CD14-positive monocyte (primary cell): Measurements from ENCODE around the gene RPS8. TPM values are rescaled to one million over a fixed set of nuclear protein-coding genes. Genes with fewer than 3 reads are reported as not detected.

Source experiments
- DNase-seq, 3 donors: peaks; one replicate each; pipeline ENCODE4 v3.0.0-alpha.2; 2011 to 2022
- H2AFZ ChIP-seq: 2 replicates; pipeline ENCODE4 v1.6.0; 2012; ENCODE audit warnings: mild to moderate bottlenecking, low read depth, low read length, inconsistent platforms; ENCODE audit not compliant: insufficient read depth, poor library complexity, severe bottlenecking
- H3K27ac ChIP-seq, 2 donors: 1 replicate in 1 of 2; 2 replicates in 1 of 2; pipeline ENCODE4 v1.5.1; 2012 to 2013; ENCODE audit warnings: low read length in 2 of 2, control low read depth in 1 of 2, inconsistent platforms in 1 of 2, low read depth in 1 of 2, mild to moderate bottlenecking in 1 of 2
- H3K27me3 ChIP-seq, 2 donors: one replicate each; pipeline versions ENCODE4 v1.6.0 to v1.6.1; 2011 to 2013; ENCODE audit warnings: low read length in 2 of 2; ENCODE audit not compliant: control insufficient read depth in 2 of 2, insufficient read depth in 2 of 2
- H3K36me3 ChIP-seq, 2 donors: replicated peaks in 1 of 2; 1 replicate in 1 of 2; 2 replicates in 1 of 2; pipeline versions ENCODE4 v1.5.1 to v1.6.1; 2012 to 2013; ENCODE audit warnings: low read length in 2 of 2, control low read depth in 1 of 2, inconsistent platforms in 1 of 2, mild to moderate bottlenecking in 1 of 2; ENCODE audit not compliant: insufficient read depth in 2 of 2, control insufficient read depth in 1 of 2
- H3K4me1 ChIP-seq, 2 donors: 1 replicate in 1 of 2; 2 replicates in 1 of 2; pipeline versions ENCODE4 v1.5.1 to v1.6.1; 2012 to 2013; ENCODE audit warnings: low read length in 2 of 2, control low read depth in 1 of 2, inconsistent platforms in 1 of 2, mild to moderate bottlenecking in 1 of 2, moderate library complexity in 1 of 2; ENCODE audit not compliant: insufficient read depth in 2 of 2, control insufficient read depth in 1 of 2
- H3K4me2 ChIP-seq: replicated peaks from 2 replicates; pipeline ENCODE3; 2012; ENCODE audit warnings: low read length, moderate library complexity, mild to moderate bottlenecking; ENCODE audit not compliant: poor library complexity, severe bottlenecking; ENCODE audit errors: extremely low read depth
- H3K4me3 ChIP-seq, 3 experiments: fragments of 200-600 bp in 1 of 3; sonication (generic) in 1 of 3; replicated peaks in 1 of 3; 1 replicate in 2 of 3; 2 replicates in 1 of 3; pipeline ENCODE4 v1.5.1; 2011 to 2013; ENCODE audit warnings: low read length in 3 of 3, mild to moderate bottlenecking in 3 of 3, control low read depth in 2 of 3, low read depth in 2 of 3, inconsistent platforms in 1 of 3, moderate library complexity in 1 of 3
- H3K79me2 ChIP-seq: 2 replicates; pipeline ENCODE4 v1.6.0; 2012; ENCODE audit warnings: mild to moderate bottlenecking, control low read depth, inconsistent platforms, low read length, moderate library complexity; ENCODE audit not compliant: insufficient read depth
- H3K9ac ChIP-seq: 2 replicates; pipeline ENCODE4 v1.6.0; 2017; ENCODE audit warnings: low read length, mild to moderate bottlenecking; ENCODE audit not compliant: insufficient read depth, poor library complexity, severe bottlenecking
- H3K9me3 ChIP-seq, 2 donors: replicated peaks in 1 of 2; 1 replicate in 1 of 2; 2 replicates in 1 of 2; pipeline versions ENCODE4 v1.5.1 to v1.6.1; 2012 to 2013; ENCODE audit warnings: low read length in 2 of 2, control low read depth in 1 of 2; ENCODE audit not compliant: control insufficient read depth in 1 of 2, insufficient read depth in 1 of 2
- H4K20me1 ChIP-seq: 2 replicates; pipeline ENCODE4 v1.6.0; 2012; ENCODE audit warnings: mild to moderate bottlenecking, low read length, control low read depth, moderate library complexity; ENCODE audit not compliant: insufficient read depth
- H3K27ac Mint-ChIP-seq, 7 donors: one replicate each; pipeline ENCODE4 v1.8.0; 2020; ENCODE audit warnings: mild to moderate bottlenecking in 7 of 7, mixed read lengths in 7 of 7, moderate library complexity in 6 of 7, inconsistent platforms in 2 of 7
- H3K27me3 Mint-ChIP-seq, 3 donors: one replicate each; pipeline ENCODE4 v1.8.0; 2021 to 2022; ENCODE audit warnings: low read depth in 3 of 3, mild to moderate bottlenecking in 3 of 3, mixed read lengths in 3 of 3, moderate library complexity in 3 of 3, inconsistent platforms in 1 of 3
- H3K36me3 Mint-ChIP-seq, 2 donors: one replicate each; pipeline ENCODE4 v1.8.0; 2020; ENCODE audit warnings: mixed read lengths in 2 of 2, inconsistent platforms in 1 of 2, mild to moderate bottlenecking in 1 of 2
- H3K4me1 Mint-ChIP-seq: one replicate; pipeline ENCODE4 v1.8.0; 2020; ENCODE audit warnings: mild to moderate bottlenecking, mixed read lengths
- H3K4me3 Mint-ChIP-seq, 2 donors: one replicate each; pipeline ENCODE4 v1.8.0; 2020; ENCODE audit warnings: mild to moderate bottlenecking in 2 of 2, mixed read lengths in 2 of 2, moderate library complexity in 1 of 2
- H3K9me3 Mint-ChIP-seq, 7 donors: one replicate each; pipeline ENCODE4 v1.8.0; 2020 to 2022; ENCODE audit warnings: mixed read lengths in 7 of 7, mild to moderate bottlenecking in 6 of 7, moderate library complexity in 6 of 7, inconsistent platforms in 2 of 7
- WGBS: methylation state at CpG from one replicate; pipeline ENCODE4 v1.1.5; 2013; ENCODE audit warnings: missing lambda C conversion rate; ENCODE audit not compliant: insufficient coverage; 5-methylcytosine and 5-hydroxymethylcytosine counted together
- intact Hi-C, 2 donors: fragments of 100-400 bp; cut with micrococcal nuclease; formaldehyde crosslinking; loops; one replicate each; pipeline versions ENCODE4 v1.15.0 to v1.15.1; 2023
- polyA plus RNA-seq, 3 donors: library from polyadenylated mRNA; depleted of rRNA in 1 of 3; unstranded in 2 of 3; stranded (reverse) in 1 of 3; fragments of 300-500 nt in 2 of 3; fragments of >200 nt in 1 of 3; fragmentation: Illumina TruSeq in 2 of 3; gene quantifications; 1 replicate in 2 of 3; 2 replicates in 1 of 3; pipeline ENCODE4 v1.2.3, GENCODE V29; 2012 to 2021
- TF ChIP-seq, protein P1 (sequence below): fragments of 200-600 bp; IDR thresholded peaks from one replicate; pipeline ENCODE4 v1.8.0; 2022; ENCODE audit warnings: antibody characterized with exemption, mild to moderate bottlenecking

Gene RPS8
- polyA plus RNA-seq, 3 donors: 413 to 1,619 (median 419) TPM

DNA sequence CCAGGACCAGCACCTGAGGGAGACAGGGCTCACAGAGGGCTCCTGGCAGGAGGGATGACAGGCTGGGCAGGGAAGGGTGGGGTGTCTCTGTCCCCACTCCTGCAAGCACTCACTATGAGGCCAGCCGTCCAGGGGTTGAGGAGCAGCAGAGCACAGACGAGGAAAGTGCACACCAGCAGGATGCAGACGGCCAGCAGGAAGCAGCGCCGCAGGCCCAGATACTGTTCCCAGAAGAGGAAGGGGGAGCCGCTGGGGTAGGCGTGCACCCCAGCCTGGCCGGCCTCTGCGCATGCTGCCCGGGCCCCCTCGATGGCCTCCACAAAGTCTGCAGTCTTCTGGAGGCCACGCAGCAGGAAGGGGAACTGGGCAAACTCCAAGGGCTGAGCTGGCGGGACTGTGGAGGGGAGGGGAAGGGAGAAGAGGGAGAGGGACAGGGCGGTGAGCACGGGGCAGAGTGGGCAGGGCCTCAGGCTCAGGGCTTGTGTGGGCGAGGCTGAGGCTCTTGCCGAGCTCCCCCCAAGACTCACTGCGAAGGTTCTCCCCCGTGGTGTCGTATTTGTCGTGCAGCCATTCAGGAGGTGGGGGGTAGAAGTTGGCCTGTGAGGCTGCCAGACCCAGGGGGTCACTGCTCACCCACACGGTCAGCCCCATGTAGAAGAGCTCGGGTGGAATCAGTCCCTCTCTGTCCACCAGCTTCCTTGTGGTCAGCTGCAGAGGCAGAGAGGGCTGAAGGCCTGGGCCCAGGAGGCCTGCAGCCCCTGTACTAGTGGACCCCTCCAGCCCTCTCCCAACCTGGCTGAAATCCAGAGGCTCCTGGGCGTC, 51.2 kb downstream of the RPS8 start:
- no peaks in the 10 kb centered on the region for H3K9me3 ChIP-seq
- peaks cover 0 to 5% (median 0%) of the 10 kb centered on the region in 3 donors for H3K27me3 Mint-ChIP-seq
- no peaks in the 10 kb centered on the region for H3K27me3 ChIP-seq
- H3K27ac ChIP-seq: peak overlapping the region; percentile 29 to 67
- H3K9ac ChIP-seq: peak overlapping the region; percentile 50
- peak overlapping the region; percentile 67 to 91 (median 81) for H3K27ac Mint-ChIP-seq
- peaks cover 0 to 3% (median 0%) of the 10 kb centered on the region in 7 donors for H3K9me3 Mint-ChIP-seq
- no peaks in the 10 kb centered on the region for H3K79me2 ChIP-seq
- no peaks in the 10 kb centered on the region for H4K20me1 ChIP-seq
- peak overlapping the region; percentile 66 to 83 for H3K4me3 Mint-ChIP-seq
- H3K4me3 ChIP-seq: peak overlapping the region in 1 of 3 experiments; percentile 68
- peaks cover 30 to 44% of the 10 kb centered on the region in 2 donors for H3K4me1 ChIP-seq
- peak overlapping the region; percentile 72 for H3K4me2 ChIP-seq
- intact Hi-C loops: loop anchor here in 1 of 2 donors (5.0 kb wide), 1 partner anchor 39 kb away; the partner anchor contains the start of gene BEST4
- H2AFZ ChIP-seq: peak overlapping the region; percentile 88
- H3K36me3 Mint-ChIP-seq: no peaks in the 10 kb centered on the region
- H3K4me1 Mint-ChIP-seq: peaks cover 30% of the 10 kb centered on the region
- 10% methylated on average over 23 of the region's 24 CpGs for WGBS
- no peaks in the 10 kb centered on the region for H3K36me3 ChIP-seq
- DNase-seq: peak; percentile 67 to 82 (median 81)
- TF ChIP-seq, protein P1, sequence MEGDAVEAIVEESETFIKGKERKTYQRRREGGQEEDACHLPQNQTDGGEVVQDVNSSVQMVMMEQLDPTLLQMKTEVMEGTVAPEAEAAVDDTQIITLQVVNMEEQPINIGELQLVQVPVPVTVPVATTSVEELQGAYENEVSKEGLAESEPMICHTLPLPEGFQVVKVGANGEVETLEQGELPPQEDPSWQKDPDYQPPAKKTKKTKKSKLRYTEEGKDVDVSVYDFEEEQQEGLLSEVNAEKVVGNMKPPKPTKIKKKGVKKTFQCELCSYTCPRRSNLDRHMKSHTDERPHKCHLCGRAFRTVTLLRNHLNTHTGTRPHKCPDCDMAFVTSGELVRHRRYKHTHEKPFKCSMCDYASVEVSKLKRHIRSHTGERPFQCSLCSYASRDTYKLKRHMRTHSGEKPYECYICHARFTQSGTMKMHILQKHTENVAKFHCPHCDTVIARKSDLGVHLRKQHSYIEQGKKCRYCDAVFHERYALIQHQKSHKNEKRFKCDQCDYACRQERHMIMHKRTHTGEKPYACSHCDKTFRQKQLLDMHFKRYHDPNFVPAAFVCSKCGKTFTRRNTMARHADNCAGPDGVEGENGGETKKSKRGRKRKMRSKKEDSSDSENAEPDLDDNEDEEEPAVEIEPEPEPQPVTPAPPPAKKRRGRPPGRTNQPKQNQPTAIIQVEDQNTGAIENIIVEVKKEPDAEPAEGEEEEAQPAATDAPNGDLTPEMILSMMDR: no peak

DNA sequence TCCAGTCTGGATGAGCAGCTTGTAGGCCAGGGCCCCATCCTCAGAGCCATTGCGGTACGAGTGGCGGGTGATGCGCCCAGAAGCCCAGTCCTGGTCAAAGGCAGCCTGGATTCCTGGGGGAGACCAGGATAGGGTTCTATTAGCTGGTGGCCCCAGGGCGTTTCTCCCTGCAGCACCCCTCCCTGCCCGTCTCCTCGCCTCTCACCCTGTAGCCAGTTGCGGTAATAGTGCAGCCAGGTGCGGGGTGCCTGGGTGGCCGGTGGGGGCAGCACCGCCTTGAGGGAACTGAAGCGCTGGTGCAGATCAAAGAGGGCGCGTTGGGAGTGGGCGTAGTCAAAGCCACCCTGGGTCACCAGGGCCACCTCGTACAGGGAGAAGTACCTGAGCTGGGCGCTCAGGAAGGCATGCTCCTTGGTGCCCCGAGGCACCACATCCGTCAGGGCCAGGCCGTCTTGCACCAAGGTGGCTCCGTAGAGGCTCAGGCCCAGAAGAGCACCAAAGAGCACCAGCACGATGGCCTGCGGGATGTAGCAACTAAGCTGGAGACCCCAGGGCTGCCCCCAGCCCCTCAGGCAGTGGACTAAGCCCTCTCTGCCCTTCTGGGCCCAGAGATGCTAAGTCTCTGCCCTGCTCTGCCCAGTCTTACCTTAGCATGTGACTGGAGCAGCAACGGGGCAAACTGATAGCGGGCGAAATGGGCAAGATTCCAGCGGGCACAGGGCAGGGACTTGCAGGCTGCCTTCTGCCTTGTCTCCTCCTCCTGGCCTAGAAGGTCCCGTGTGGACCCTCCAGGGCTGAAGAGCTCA, 52.1 kb downstream of the RPS8 start:
- intact Hi-C loops: loop anchor here in 1 of 2 donors (5.0 kb wide), 1 partner anchor 40 kb away; the partner anchor contains the start of gene BEST4
- 92% methylated on average over 26 of the region's 28 CpGs for WGBS
- Histone ChIP-seq H3K9ac (no peak overlapping the region), H3K9me3 (no peaks in the 10 kb centered on the region), H4K20me1 (no peaks in the 10 kb centered on the region), H3K4me3 (peak overlapping the region in 1 of 3 experiments; percentile 68), H3K27ac (peak overlapping the region; percentile 29 to 67), H3K79me2 (no peaks in the 10 kb centered on the region), H3K27me3 (no peaks in the 10 kb centered on the region), H3K36me3 (no peaks in the 10 kb centered on the region), H2AFZ (peak overlapping the region; percentile 88), H3K4me2 (peak overlapping the region; percentile 72), H3K4me1 (peaks cover 30 to 46% of the 10 kb centered on the region in 2 donors)
- H3K27ac Mint-ChIP-seq: peak overlapping the region in 1 of 7 donors; percentile 61
- H3K4me1 Mint-ChIP-seq: peaks cover 30% of the 10 kb centered on the region
- H3K36me3 Mint-ChIP-seq: no peaks in the 10 kb centered on the region
- H3K27me3 Mint-ChIP-seq: peaks cover 0 to 5% (median 0%) of the 10 kb centered on the region in 3 donors
- TF ChIP-seq, protein P1: no peak
- peaks cover 0 to 3% (median 0%) of the 10 kb centered on the region in 7 donors for H3K9me3 Mint-ChIP-seq
- H3K4me3 Mint-ChIP-seq: no peak overlapping the region
- DNase-seq: no peak
